ENCODE data around the gene TCF21. TPM values are rescaled to one million over a fixed set of nuclear protein-coding genes. Genes with fewer than 3 reads are reported as not detected.
"Not testable (repeated sequence)": the region's sequence is repeated elsewhere in the genome, so short reads cannot be mapped to it uniquely, and the experiment has no call there.

The TCF21 gene
- polyA plus RNA-seq, 1 donor: 11.5 TPM

DNA sequence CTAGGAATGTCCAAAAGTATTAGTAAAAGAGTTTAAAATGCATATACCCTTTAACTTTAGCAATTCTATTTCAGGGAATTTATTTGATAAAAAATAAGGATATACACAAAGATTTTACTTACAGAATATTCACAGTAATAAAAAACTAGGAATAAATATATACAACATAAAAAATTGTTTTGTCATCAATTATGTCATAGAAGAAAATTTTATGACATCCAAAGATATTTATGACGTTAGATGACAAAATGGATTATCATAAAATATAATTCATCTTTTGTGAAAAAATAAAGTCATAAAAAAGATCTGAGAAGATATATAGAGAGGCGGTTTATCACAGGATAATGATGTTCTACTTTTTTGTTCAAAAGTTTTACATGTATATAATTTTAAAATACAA, 32.0 kb upstream of the TCF21 start:
- no peak for DNase-seq
- no peak overlapping the region for H3K4me3 ChIP-seq (ENCODE audit: low read length)
- H3K27me3 ChIP-seq (ENCODE audit: control insufficient read depth, insufficient read depth, low read length): peaks cover 36% of the 10 kb centered on the region
- H3K4me1 ChIP-seq (ENCODE audit: control insufficient read depth, insufficient read depth, low read length): peaks cover 5% of the 10 kb centered on the region
- H3K27ac ChIP-seq (ENCODE audit: low read length): no peak overlapping the region
- H3K36me3 ChIP-seq (ENCODE audit: control insufficient read depth, insufficient read depth, low read length): no peaks in the 10 kb centered on the region
- 77% methylated on average over 2 of the region's 2 CpGs for WGBS (ENCODE audit: insufficient coverage, low lambda C conversion rate)
- H3K9me3 ChIP-seq (ENCODE audit: control insufficient read depth, low read depth, low read length): peaks cover 6% of the 10 kb centered on the region

- DNase-seq: no peak
- Histone ChIP-seq H3K4me1 (ENCODE audit: control insufficient read depth, insufficient read depth, low read length) (peaks cover 5% of the 10 kb centered on the region), H3K27ac (ENCODE audit: low read length) (no peak overlapping the region), H3K4me3 (ENCODE audit: low read length) (no peak overlapping the region), H3K27me3 (ENCODE audit: control insufficient read depth, insufficient read depth, low read length) (peaks cover 31% of the 10 kb centered on the region), H3K9me3 (ENCODE audit: control insufficient read depth, low read depth, low read length) (peaks cover 10% of the 10 kb centered on the region), H3K36me3 (ENCODE audit: control insufficient read depth, insufficient read depth, low read length) (no peaks in the 10 kb centered on the region)
These were observed 31.2 kb upstream of the TCF21 start for GRCh38 chr6:133857696-133858095.

DNA sequence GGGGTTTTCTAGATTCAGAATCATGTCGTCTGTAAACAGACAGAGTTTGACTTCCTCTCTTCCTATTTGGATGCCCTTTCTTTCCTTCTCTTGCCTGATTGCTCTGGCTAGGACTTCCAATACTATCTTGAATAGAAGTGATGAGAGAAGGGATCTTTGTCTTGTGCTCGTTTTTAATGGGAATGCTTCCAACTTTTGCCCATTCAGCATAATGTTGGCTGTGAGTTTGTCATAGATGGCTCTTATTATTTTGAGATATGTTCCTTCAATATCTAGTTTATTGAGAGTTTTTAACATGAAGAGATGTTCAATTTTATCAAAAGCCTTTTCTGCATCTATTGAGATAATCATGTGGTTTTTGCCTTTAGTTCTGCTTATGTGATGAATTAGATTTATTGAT, 27.6 kb upstream of the TCF21 start:
- not testable (repeated sequence) for H3K4me3 ChIP-seq (ENCODE audit: low read length); H3K27me3 ChIP-seq (ENCODE audit: control insufficient read depth, insufficient read depth, low read length); H3K4me1 ChIP-seq (ENCODE audit: control insufficient read depth, insufficient read depth, low read length); H3K27ac ChIP-seq (ENCODE audit: low read length); DNase-seq; H3K9me3 ChIP-seq (ENCODE audit: control insufficient read depth, low read depth, low read length); H3K36me3 ChIP-seq (ENCODE audit: control insufficient read depth, insufficient read depth, low read length)
- WGBS (ENCODE audit: insufficient coverage, low lambda C conversion rate): 29% methylated on average over 1 of the region's 2 CpGs

GRCh38 chr6:133863228-133863627, 25.7 kb upstream of the TCF21 start:
- Histone ChIP-seq H3K4me3 (ENCODE audit: low read length) (no peak overlapping the region), H3K27me3 (ENCODE audit: control insufficient read depth, insufficient read depth, low read length) (peaks cover 3% of the 10 kb centered on the region), H3K36me3 (ENCODE audit: control insufficient read depth, insufficient read depth, low read length) (no peaks in the 10 kb centered on the region), H3K4me1 (ENCODE audit: control insufficient read depth, insufficient read depth, low read length) (no peaks in the 10 kb centered on the region), H3K27ac (ENCODE audit: low read length) (no peak overlapping the region), H3K9me3 (ENCODE audit: control insufficient read depth, low read depth, low read length) (peaks cover 8% of the 10 kb centered on the region)
- DNase-seq: no peak
- WGBS (ENCODE audit: insufficient coverage, low lambda C conversion rate): 100% methylated on average over 1 of the region's 1 CpG

GRCh38 chr6:133865680-133866079, 23.2 kb upstream of the TCF21 start:
- Histone ChIP-seq H3K36me3 (ENCODE audit: control insufficient read depth, insufficient read depth, low read length) (no peaks in the 10 kb centered on the region), H3K27ac (ENCODE audit: low read length) (no peak overlapping the region), H3K4me3 (ENCODE audit: low read length) (no peak overlapping the region), H3K9me3 (ENCODE audit: control insufficient read depth, low read depth, low read length) (peaks cover 8% of the 10 kb centered on the region), H3K27me3 (ENCODE audit: control insufficient read depth, insufficient read depth, low read length) (peaks cover 6% of the 10 kb centered on the region), H3K4me1 (ENCODE audit: control insufficient read depth, insufficient read depth, low read length) (no peaks in the 10 kb centered on the region)
- no CpG with 5 or more reads among the region's 4 CpGs for WGBS (ENCODE audit: insufficient coverage, low lambda C conversion rate)
- DNase-seq: no peak

DNA sequence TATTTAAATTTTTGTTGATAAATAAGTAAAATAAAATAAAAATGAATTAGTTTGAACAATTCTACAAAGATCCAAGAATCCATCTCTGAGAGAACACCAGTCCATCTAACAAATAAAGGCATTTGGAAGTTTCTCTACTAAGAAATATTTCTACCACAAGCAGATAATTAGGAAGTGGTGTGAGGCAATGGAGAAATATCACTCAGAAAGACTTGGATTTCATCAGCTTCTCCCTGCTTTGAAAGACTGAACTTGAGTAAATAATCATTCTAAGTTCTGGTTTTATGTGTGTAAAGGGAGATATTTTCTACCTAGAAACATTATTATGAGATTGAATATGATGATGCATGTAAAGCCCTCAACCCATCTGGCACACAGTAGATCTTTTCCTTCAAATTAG, 17.8 kb upstream of the TCF21 start:
- Histone ChIP-seq H3K4me3 (ENCODE audit: low read length) (no peak overlapping the region), H3K36me3 (ENCODE audit: control insufficient read depth, insufficient read depth, low read length) (no peaks in the 10 kb centered on the region), H3K27me3 (ENCODE audit: control insufficient read depth, insufficient read depth, low read length) (peaks cover 6% of the 10 kb centered on the region), H3K27ac (ENCODE audit: low read length) (no peak overlapping the region), H3K9me3 (ENCODE audit: control insufficient read depth, low read depth, low read length) (no peaks in the 10 kb centered on the region), H3K4me1 (ENCODE audit: control insufficient read depth, insufficient read depth, low read length) (no peaks in the 10 kb centered on the region)
- DNase-seq: no peak

DNA sequence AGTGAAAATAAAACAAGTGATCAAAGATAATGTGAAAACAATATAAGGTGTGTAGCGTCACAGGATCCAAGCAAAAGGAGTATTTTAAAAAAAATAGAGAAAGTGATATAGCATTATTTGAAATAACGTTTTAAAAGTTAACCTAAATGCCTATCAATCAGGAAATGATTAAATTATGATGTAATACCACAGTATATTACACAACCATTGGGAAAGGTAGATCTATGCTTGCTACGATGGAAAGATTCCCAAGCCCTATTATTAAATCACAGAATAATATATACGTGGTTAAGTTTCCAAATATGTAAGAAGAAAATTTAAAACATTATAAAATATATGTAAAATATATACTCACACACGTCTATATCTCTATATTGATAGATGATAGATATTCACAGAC, 15.4 kb upstream of the TCF21 start:
- H3K36me3 ChIP-seq (ENCODE audit: control insufficient read depth, insufficient read depth, low read length): no peaks in the 10 kb centered on the region

GRCh38 chr6:133877116-133877515, 11.8 kb upstream of the TCF21 start:
- peaks cover 8% of the 10 kb centered on the region for H3K27me3 ChIP-seq (ENCODE audit: control insufficient read depth, insufficient read depth, low read length)
- 100% methylated on average over 1 of the region's 5 CpGs for WGBS (ENCODE audit: insufficient coverage, low lambda C conversion rate)
- H3K36me3 ChIP-seq (ENCODE audit: control insufficient read depth, insufficient read depth, low read length): no peaks in the 10 kb centered on the region

More for the DNA sequence above, 15.4 kb upstream of the TCF21 start:
- DNase-seq: no peak
- Histone ChIP-seq H3K27ac (ENCODE audit: low read length) (no peak overlapping the region), H3K9me3 (ENCODE audit: control insufficient read depth, low read depth, low read length) (no peaks in the 10 kb centered on the region), H3K4me1 (ENCODE audit: control insufficient read depth, insufficient read depth, low read length) (no peaks in the 10 kb centered on the region), H3K4me3 (ENCODE audit: low read length) (no peak overlapping the region), H3K27me3 (ENCODE audit: control insufficient read depth, insufficient read depth, low read length) (peaks cover 8% of the 10 kb centered on the region)
- WGBS (ENCODE audit: insufficient coverage, low lambda C conversion rate): 79% methylated on average over 3 of the region's 5 CpGs

DNA sequence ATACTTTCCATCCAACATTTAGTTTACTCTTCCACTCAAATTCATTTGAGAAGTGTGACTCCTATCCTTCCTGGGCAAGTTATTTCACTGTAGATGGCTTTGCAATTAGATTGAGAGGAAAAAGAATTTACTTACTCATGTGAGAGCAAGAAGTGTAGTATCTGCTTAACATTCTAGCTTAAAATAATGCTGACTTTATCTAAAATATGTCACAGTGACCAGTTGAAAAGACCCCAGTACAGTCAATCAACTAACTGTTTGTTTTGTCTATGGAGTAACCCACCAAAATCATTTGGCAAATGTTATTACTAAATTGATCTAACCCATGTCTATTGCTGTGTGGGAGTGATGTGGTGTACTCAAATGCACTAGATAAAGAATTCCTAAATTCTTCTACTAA, 8.9 kb upstream of the TCF21 start:
- Histone ChIP-seq H3K36me3 (ENCODE audit: control insufficient read depth, insufficient read depth, low read length) (no peaks in the 10 kb centered on the region), H3K27me3 (ENCODE audit: control insufficient read depth, insufficient read depth, low read length) (peaks cover 20% of the 10 kb centered on the region), H3K4me1 (ENCODE audit: control insufficient read depth, insufficient read depth, low read length) (no peaks in the 10 kb centered on the region), H3K27ac (ENCODE audit: low read length) (no peak overlapping the region), H3K4me3 (ENCODE audit: low read length) (no peak overlapping the region), H3K9me3 (ENCODE audit: control insufficient read depth, low read depth, low read length) (no peaks in the 10 kb centered on the region)
- DNase-seq: no peak

More at GRCh38 chr6:133877116-133877515, 11.8 kb upstream of the TCF21 start:
- no peak overlapping the region for H3K4me3 ChIP-seq (ENCODE audit: low read length)
- DNase-seq: no peak
- no peaks in the 10 kb centered on the region for H3K4me1 ChIP-seq (ENCODE audit: control insufficient read depth, insufficient read depth, low read length)
- no peak overlapping the region for H3K27ac ChIP-seq (ENCODE audit: low read length)
- H3K9me3 ChIP-seq (ENCODE audit: control insufficient read depth, low read depth, low read length): no peaks in the 10 kb centered on the region

DNA sequence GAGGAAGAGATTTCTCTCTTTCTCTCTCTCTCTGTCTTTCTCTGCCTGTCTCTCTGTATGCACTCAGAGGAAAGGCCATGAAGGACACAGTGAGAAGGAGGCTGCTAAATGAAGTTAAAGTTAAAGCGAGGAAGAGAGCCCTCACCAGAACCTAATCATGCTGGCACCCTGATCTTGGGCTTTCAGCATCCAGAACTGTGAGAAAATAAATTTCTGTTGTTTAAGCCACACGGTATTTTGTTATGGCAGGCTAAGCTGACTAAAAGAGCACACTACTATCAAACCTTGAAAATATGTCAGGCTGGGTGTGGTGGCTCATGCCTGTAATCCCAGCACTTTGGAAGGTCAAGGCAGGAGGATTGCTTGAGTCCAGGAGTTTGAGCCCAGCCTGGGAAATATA, 8.0 kb upstream of the TCF21 start:
- no peaks in the 10 kb centered on the region for H3K36me3 ChIP-seq (ENCODE audit: control insufficient read depth, insufficient read depth, low read length)
- no peak for DNase-seq
- H3K27ac ChIP-seq (ENCODE audit: low read length): no peak overlapping the region
- 92% methylated on average over 2 of the region's 2 CpGs for WGBS (ENCODE audit: insufficient coverage, low lambda C conversion rate)
- H3K4me1 ChIP-seq (ENCODE audit: control insufficient read depth, insufficient read depth, low read length): no peaks in the 10 kb centered on the region
- no peaks in the 10 kb centered on the region for H3K9me3 ChIP-seq (ENCODE audit: control insufficient read depth, low read depth, low read length)
- peaks cover 20% of the 10 kb centered on the region for H3K27me3 ChIP-seq (ENCODE audit: control insufficient read depth, insufficient read depth, low read length)
- H3K4me3 ChIP-seq (ENCODE audit: low read length): no peak overlapping the region

GRCh38 chr6:133886104-133886775, 2.7 kb upstream of the TCF21 start:
- DNase-seq: no peak
- Histone ChIP-seq H3K36me3 (ENCODE audit: control insufficient read depth, insufficient read depth, low read length) (no peaks in the 10 kb centered on the region), H3K4me3 (ENCODE audit: low read length) (no peak overlapping the region), H3K27me3 (ENCODE audit: control insufficient read depth, insufficient read depth, low read length) (peaks cover 56% of the 10 kb centered on the region), H3K4me1 (ENCODE audit: control insufficient read depth, insufficient read depth, low read length) (peaks cover 11% of the 10 kb centered on the region), H3K9me3 (ENCODE audit: control insufficient read depth, low read depth, low read length) (peaks cover 5% of the 10 kb centered on the region), H3K27ac (ENCODE audit: low read length) (no peak overlapping the region)
- WGBS (ENCODE audit: insufficient coverage, low lambda C conversion rate): 100% methylated on average over 2 of the region's 2 CpGs
